SK-N-SH treated with all-trans-retinoic acid at 6 μM for 48 hours (cell line): ENCODE data around the gene PGGHG.

Source experiments
- ATAC-seq: fragments of 200-7000 bp; cut with Tn5 transposase; 3 replicates; pipeline ENCODE4 v1.9.1; 2020; ENCODE audit warnings: mild to moderate bottlenecking, moderate library complexity
- ARNTL ChIP-seq: fragments of 450-650 bp; formaldehyde crosslinking; IDR thresholded peaks from 2 replicates; pipeline ENCODE4 v1.5.0; 2020; ENCODE audit warnings: low read depth, mild to moderate bottlenecking, moderate library complexity, borderline replicate concordance
- BACH2 ChIP-seq: fragments of 250-450 bp; sonication (Bioruptor Pico); IDR thresholded peaks from 2 replicates; pipeline ENCODE4 v1.9.0; 2021; ENCODE audit warnings: mild to moderate bottlenecking, borderline replicate concordance
- CSDC2 ChIP-seq: fragments of 250-450 bp; sonication (Bioruptor Pico); IDR thresholded peaks from 2 replicates; pipeline ENCODE4 v1.5.0; 2020; ENCODE audit warnings: mild to moderate bottlenecking, moderate library complexity
- ESRRG ChIP-seq: fragments of 250-450 bp; sonication (Bioruptor Pico); IDR thresholded peaks from 2 replicates; pipeline ENCODE4 v1.6.1; 2021; ENCODE audit warnings: mild to moderate bottlenecking
- GLIS3 ChIP-seq: fragments of 250-450 bp; sonication (Bioruptor Pico); IDR thresholded peaks from 2 replicates; pipeline ENCODE4 v1.5.0; 2020; ENCODE audit warnings: mild to moderate bottlenecking, moderate library complexity
- ISL1 ChIP-seq: fragments of 250-450 bp; sonication (Bioruptor Pico); IDR thresholded peaks from 2 replicates; pipeline ENCODE4 v2.1.2; 2022; ENCODE audit warnings: mild to moderate bottlenecking, moderate library complexity
- OSR1 ChIP-seq: fragments of 250-450 bp; sonication (Bioruptor Pico); IDR thresholded peaks from 2 replicates; pipeline ENCODE4 v1.8.0; 2022; ENCODE audit warnings: moderate library complexity, mild to moderate bottlenecking, inconsistent platforms
- PPARA ChIP-seq: fragments of 250-450 bp; sonication (Bioruptor Pico); IDR thresholded peaks from 2 replicates; pipeline ENCODE4 v1.5.0; 2020; ENCODE audit warnings: mild to moderate bottlenecking, borderline replicate concordance
- RARB ChIP-seq: fragments of 250-450 bp; sonication (Bioruptor Pico); IDR thresholded peaks from 2 replicates; pipeline ENCODE4 v1.8.0; 2021; ENCODE audit warnings: mild to moderate bottlenecking, moderate library complexity
- SNAI2 ChIP-seq: fragments of 250-450 bp; sonication (Bioruptor Pico); IDR thresholded peaks from 2 replicates; pipeline ENCODE4 v1.5.0; 2020; ENCODE audit warnings: mild to moderate bottlenecking, moderate library complexity
- TCF4 ChIP-seq: fragments of 250-450 bp; sonication (Bioruptor Pico); IDR thresholded peaks from 2 replicates; pipeline ENCODE4 v1.8.0; 2021; ENCODE audit warnings: mild to moderate bottlenecking, moderate library complexity, borderline replicate concordance
- TOX ChIP-seq: fragments of 250-450 bp; sonication (Bioruptor Pico); IDR thresholded peaks from 2 replicates; pipeline ENCODE4 v1.8.0; 2021; ENCODE audit warnings: mild to moderate bottlenecking, moderate library complexity, borderline replicate concordance
- ZFP30 ChIP-seq: fragments of 450-650 bp; formaldehyde crosslinking; IDR thresholded peaks from 2 replicates; pipeline ENCODE4 v1.5.0; 2022; ENCODE audit warnings: mild to moderate bottlenecking, moderate library complexity
- ZNF565 ChIP-seq: fragments of 450-650 bp; formaldehyde crosslinking; conservative IDR thresholded peaks from 2 replicates; pipeline ENCODE4 v1.5.0; 2020; ENCODE audit warnings: low read depth, mild to moderate bottlenecking, moderate library complexity
- ZNF70 ChIP-seq: fragments of 450-650 bp; formaldehyde crosslinking; IDR thresholded peaks from 2 replicates; pipeline ENCODE4 v1.5.0; 2020; ENCODE audit warnings: mild to moderate bottlenecking, moderate library complexity
- ZNF8 ChIP-seq: fragments of 450-650 bp; formaldehyde crosslinking; IDR thresholded peaks from 2 replicates; pipeline ENCODE4 v1.5.0; 2020; ENCODE audit warnings: mild to moderate bottlenecking, moderate library complexity
- TF ChIP-seq, protein P1 (sequence below): fragments of 250-450 bp; sonication (Bioruptor Pico); IDR thresholded peaks from 2 replicates; pipeline ENCODE4 v1.8.0; 2020; ENCODE audit warnings: mild to moderate bottlenecking, moderate library complexity, borderline replicate concordance
- TF ChIP-seq, protein P2 (sequence below): fragments of 250-450 bp; sonication (Bioruptor Pico); IDR thresholded peaks from 2 replicates; pipeline ENCODE4 v1.5.1; 2021; ENCODE audit warnings: mild to moderate bottlenecking, moderate library complexity
- TF ChIP-seq, protein P3 (sequence below): fragments of 250-450 bp; sonication (Bioruptor Pico); IDR thresholded peaks from 2 replicates; pipeline ENCODE4 v1.5.1; 2020; ENCODE audit warnings: low read depth, mild to moderate bottlenecking, moderate library complexity
- TF ChIP-seq, protein P4 (sequence below): fragments of 250-450 bp; sonication (Bioruptor Pico); IDR thresholded peaks from 2 replicates; pipeline ENCODE4 v1.5.0; 2020; ENCODE audit warnings: mild to moderate bottlenecking, moderate library complexity

Gene PGGHG

DNA sequence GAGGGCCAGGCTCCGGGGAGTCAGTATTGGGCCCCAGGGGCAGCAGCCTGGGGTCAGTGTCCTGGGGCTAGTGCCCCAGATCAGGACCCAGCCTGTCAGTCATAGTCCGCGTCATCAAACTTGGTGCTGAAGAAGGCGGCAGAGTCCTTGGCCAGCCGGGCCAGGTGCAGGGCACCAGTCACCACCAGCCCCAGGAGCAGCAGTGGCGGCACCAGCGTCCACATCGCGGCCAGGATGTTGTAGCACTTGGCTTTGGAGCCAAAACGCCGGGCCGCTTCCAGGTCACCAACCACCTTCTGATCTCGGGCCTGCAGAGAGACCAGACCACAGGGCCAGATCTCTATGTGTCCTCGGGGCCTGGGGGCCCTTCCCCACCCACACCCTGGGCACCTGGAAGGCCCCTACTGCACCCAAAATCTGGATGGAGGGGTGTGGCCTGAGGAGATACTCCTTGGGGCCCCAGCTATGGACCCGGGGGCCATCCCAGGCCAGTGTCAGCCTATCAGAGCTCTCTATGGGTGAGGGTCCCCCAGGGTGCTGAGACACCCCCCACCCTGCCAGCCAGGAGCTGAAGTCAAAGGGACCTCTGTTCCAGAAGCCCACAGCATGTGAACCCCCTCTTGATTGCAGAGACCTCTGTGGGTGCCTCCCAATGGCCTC, 9.6 kb downstream of the PGGHG start (continued):
- no peak for TF ChIP-seq SNAI2 (CRISPR knock-in tag)
- no peak for TF ChIP-seq PPARA
- no peak for TF ChIP-seq ESRRG (CRISPR knock-in tag)

DNA sequence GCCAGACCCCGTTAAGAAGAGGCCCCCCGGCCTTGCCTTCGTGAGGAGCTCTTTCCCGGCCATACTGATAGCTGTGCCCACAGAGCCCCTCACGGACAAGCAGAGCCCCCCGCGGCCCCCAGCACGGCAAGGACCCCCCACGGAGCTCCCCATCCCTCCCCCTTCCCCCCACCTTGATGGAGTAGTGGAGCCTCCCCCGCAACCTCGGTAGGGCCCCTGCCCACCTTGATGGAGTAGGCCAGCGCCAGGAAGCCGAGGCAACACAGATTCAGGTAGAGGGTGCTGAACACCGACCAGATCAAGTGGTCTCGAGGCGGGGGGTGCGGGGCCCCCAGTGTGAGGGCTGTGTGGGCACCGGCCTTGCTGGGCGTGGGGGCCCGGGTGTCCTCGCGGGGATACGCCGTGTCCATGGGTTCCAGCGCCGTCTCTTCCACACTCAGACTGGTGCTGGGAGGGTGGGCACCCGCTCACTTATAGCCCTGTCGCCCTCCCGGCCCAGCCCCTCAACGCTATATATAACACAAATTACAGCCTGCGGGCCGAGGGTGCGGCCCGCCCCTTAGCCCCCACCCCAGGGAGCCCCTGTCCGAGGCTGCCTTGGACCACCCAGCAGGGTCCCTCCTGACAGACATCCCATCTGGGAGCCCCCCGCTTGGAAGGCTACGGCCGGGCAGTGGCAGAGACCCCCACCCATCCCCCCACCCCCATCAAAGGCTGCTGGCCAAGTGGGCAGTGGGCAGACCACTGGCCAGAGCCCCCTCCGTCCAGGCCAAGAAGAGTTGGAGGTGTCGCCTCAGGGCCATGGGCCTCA, 10.4 kb downstream of the PGGHG start, which contains the start of gene IFITM5:
IFITM5 (minus strand) TSS at position 446 of the 811 bp plus-strand sequence; CDS start at position 410, 36 bp downstream.
- no peak for TF ChIP-seq GLIS3 (CRISPR knock-in tag)
- TF ChIP-seq, protein P1, sequence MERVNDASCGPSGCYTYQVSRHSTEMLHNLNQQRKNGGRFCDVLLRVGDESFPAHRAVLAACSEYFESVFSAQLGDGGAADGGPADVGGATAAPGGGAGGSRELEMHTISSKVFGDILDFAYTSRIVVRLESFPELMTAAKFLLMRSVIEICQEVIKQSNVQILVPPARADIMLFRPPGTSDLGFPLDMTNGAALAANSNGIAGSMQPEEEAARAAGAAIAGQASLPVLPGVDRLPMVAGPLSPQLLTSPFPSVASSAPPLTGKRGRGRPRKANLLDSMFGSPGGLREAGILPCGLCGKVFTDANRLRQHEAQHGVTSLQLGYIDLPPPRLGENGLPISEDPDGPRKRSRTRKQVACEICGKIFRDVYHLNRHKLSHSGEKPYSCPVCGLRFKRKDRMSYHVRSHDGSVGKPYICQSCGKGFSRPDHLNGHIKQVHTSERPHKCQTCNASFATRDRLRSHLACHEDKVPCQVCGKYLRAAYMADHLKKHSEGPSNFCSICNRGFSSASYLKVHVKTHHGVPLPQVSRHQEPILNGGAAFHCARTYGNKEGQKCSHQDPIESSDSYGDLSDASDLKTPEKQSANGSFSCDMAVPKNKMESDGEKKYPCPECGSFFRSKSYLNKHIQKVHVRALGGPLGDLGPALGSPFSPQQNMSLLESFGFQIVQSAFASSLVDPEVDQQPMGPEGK (CRISPR knock-in tag): no peak
- TF ChIP-seq ESRRG (CRISPR knock-in tag): no peak
- TF ChIP-seq ARNTL: no peak
- TF ChIP-seq ZNF70: no peak
- TF ChIP-seq BACH2 (CRISPR knock-in tag): no peak
- no peak for ATAC-seq

DNA sequence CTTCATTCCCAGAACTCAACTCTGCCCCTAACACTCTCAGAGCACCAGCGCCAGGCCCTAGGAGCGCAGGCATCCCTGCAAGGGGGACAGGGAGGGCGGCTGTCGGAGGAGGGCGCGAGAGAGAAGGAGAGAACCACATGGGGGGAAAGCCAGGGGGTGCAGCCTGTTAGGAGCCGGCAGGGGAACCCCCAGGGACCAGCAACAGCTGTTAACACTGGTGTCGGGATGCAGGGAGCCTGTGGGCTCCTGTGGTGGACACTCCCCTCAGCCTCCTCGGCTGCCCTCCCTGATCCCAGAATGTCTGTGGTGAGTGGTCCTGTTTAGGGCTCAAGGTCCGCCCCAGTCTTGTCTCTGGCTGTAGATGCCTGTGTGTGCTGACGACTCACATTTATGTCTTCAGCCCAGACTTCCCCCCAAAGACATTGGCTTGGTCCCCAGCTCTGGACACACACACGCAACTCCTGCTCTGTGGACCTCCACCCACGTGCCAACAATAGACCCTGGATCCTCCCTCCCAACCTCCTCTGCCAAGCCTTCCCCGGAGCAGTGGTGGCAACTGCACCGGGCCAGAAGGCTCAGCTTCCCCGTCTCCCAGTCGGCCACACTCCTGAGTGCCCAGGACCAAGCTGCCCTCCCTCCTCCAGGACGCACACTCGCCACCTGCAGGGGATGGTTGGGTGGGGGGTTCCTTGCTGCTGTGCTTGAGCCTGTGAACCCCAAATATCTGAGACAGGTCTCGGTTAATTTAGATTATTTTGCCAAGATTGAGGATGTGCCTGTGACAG, 11.2 kb downstream of the PGGHG start:
- peak; percentile 15 for ATAC-seq
- TF ChIP-seq ZNF70: no peak
- no peak for TF ChIP-seq TCF4 (CRISPR knock-in tag)
- TF ChIP-seq OSR1 (CRISPR knock-in tag): no peak
- TF ChIP-seq, protein P2, sequence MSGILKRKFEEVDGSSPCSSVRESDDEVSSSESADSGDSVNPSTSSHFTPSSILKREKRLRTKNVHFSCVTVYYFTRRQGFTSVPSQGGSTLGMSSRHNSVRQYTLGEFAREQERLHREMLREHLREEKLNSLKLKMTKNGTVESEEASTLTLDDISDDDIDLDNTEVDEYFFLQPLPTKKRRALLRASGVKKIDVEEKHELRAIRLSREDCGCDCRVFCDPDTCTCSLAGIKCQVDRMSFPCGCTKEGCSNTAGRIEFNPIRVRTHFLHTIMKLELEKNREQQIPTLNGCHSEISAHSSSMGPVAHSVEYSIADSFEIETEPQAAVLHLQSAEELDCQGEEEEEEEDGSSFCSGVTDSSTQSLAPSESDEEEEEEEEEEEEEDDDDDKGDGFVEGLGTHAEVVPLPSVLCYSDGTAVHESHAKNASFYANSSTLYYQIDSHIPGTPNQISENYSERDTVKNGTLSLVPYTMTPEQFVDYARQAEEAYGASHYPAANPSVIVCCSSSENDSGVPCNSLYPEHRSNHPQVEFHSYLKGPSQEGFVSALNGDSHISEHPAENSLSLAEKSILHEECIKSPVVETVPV (CRISPR knock-in tag): no peak
- TF ChIP-seq ISL1 (CRISPR knock-in tag): no peak
- TF ChIP-seq, protein P3, sequence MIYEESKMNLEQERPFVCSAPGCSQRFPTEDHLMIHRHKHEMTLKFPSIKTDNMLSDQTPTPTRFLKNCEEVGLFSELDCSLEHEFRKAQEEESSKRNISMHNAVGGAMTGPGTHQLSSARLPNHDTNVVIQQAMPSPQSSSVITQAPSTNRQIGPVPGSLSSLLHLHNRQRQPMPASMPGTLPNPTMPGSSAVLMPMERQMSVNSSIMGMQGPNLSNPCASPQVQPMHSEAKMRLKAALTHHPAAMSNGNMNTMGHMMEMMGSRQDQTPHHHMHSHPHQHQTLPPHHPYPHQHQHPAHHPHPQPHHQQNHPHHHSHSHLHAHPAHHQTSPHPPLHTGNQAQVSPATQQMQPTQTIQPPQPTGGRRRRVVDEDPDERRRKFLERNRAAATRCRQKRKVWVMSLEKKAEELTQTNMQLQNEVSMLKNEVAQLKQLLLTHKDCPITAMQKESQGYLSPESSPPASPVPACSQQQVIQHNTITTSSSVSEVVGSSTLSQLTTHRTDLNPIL (CRISPR knock-in tag): no peak
- TF ChIP-seq, protein P4, sequence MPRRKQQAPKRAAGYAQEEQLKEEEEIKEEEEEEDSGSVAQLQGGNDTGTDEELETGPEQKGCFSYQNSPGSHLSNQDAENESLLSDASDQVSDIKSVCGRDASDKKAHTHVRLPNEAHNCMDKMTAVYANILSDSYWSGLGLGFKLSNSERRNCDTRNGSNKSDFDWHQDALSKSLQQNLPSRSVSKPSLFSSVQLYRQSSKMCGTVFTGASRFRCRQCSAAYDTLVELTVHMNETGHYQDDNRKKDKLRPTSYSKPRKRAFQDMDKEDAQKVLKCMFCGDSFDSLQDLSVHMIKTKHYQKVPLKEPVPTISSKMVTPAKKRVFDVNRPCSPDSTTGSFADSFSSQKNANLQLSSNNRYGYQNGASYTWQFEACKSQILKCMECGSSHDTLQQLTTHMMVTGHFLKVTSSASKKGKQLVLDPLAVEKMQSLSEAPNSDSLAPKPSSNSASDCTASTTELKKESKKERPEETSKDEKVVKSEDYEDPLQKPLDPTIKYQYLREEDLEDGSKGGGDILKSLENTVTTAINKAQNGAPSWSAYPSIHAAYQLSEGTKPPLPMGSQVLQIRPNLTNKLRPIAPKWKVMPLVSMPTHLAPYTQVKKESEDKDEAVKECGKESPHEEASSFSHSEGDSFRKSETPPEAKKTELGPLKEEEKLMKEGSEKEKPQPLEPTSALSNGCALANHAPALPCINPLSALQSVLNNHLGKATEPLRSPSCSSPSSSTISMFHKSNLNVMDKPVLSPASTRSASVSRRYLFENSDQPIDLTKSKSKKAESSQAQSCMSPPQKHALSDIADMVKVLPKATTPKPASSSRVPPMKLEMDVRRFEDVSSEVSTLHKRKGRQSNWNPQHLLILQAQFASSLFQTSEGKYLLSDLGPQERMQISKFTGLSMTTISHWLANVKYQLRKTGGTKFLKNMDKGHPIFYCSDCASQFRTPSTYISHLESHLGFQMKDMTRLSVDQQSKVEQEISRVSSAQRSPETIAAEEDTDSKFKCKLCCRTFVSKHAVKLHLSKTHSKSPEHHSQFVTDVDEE (CRISPR knock-in tag): no peak
- TF ChIP-seq GLIS3 (CRISPR knock-in tag): no peak
- TF ChIP-seq ZFP30 (CRISPR knock-in tag): no peak
- no peak for TF ChIP-seq ARNTL
- no peak for TF ChIP-seq CSDC2 (CRISPR knock-in tag)
- TF ChIP-seq ZNF8 (CRISPR knock-in tag): no peak
- TF ChIP-seq ZNF565: no peak
- no peak for TF ChIP-seq TOX (CRISPR knock-in tag)
- TF ChIP-seq RARB (CRISPR knock-in tag): no peak
- TF ChIP-seq ESRRG (CRISPR knock-in tag): no peak
- TF ChIP-seq, protein P1 (CRISPR knock-in tag): no peak
- no peak for TF ChIP-seq PPARA
